HG03039 (cell line): Measurements from ENCODE around the gene ZNF559.

Experiments
- ATAC-seq: cut with Tn5 transposase; IDR thresholded peaks from one replicate; pipeline ENCODE4 v1.9.1; 2021; ENCODE audit warnings: mild to moderate bottlenecking, moderate library complexity; ENCODE audit not compliant: unreplicated experiment

Gene ZNF559

DNA sequence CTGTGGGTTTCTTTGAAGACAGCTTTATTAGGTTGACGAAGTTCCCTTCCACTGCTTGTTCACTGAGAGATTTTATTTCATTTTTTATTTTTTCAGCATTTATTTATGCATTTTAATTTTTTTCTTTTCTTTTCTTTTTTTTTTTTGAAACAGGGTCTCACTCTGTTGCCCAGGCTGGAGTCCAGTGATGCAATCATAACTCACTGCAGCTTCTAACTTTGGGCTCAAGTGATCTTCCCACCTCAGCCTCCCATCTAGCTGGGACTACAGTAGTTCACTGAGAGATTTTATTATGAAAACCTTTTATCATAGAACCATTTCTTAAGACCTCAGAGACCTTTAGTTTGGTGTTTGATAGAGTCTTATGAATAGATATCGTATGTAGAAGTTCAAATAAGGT, 28.5 kb downstream of the ZNF559 start:
- ATAC-seq: no peak

DNA sequence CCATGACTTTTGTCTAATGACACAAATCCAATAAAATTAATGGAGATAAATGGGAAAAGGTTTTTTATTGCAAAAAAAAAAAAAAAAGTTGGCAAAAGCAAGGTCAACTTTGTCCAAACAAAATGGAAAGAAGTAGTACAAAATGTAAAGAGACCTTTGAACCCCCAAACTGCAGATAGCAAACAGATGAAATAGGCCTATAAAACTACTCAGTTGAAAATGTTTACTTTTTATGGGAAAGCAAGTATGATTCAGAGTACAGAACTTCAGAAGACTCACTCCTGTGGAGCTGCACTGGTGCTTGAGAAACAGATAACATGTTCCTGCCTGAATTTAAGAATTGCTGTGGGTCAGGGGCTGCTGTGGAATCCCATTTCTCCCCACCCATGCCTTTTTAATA, 29.0 kb downstream of the ZNF559 start:
- ATAC-seq: no peak

DNA sequence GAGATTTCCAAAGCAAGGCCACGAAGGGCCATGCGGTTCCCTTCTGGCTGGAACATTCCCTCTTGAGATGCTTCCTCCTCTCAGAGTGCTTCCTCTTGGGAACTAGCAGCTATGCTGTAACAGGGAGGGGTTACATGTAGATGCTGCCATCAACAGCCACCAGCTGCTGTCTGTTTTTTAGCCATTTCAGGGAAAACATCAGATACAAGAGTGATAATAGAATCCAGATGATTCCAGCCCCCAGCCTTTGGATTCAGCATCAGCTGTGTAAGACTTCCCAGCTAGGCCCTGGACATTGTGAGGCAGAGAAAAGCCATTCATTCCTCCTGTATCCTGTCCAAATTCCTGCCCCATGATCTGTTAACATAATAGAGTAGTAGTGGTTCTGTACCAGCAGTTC, 30.7 kb downstream of the ZNF559 start:
- no peak for ATAC-seq

DNA sequence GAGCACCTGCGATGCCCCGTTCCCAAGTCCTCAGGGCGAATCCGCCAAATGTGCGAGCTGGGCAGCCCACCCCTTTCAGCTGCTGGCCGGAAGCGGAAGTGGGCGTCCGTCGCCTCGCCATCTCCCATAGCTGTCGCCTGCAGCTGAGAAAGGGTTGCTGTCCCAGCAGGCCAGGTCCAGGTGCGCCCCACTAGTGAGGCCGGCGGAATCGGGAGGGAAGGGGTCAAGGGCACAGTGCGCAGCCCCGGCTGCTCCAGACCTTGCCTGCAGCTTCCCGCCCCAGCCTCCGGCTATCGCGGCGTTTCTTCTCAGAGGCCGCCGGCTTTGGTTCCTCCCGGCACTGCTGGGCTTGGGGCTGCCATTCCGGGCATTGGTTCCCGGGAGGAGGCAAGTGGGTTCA, 38.9 kb downstream of the ZNF559 start, which contains the start of gene ZNF177:
Gene ZNF177, plus strand, starts transcription at position 109 of the 400 bp plus-strand sequence. CDS start 15,299 bp downstream, outside the sequence.
- ATAC-seq: no peak

DNA sequence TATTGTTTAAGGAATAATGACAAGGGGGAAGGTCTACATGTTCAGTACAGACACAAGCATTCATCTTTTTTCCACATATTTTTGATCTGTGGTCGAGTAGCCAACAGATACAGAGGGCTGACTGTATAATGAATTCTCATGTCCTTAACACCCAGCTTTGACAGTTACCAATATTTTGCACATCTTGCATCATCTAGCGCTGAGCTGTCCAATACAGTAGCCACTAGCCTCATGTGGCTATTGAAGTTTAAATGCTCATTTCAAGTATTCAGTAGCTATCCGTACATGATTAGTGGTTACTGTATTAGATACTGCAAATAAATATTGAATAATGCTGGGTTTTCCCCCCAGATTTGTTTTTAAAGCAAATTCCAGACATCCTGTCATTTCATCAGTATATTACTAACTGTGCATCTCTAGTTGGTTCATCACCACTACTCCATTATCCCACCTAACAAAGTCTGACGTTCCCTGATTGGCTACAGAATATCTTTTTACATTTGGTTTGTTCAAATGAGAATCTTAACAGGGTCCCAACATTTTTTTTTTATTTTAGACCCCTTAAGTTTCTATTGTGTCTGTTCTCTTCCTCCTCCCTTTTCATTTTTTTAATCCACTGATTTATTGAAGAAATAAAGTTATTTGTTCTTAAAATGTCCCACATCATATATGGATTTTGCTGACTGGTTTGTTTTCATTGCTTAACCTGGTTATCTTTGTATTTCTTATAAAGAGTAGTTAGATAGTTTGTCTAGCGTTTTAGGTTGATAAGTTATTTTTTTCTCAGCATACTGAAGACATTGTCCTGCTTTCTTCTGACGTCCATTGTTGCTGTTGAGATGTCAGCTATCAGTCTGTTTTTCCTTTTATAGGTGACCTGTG, 47.0 kb downstream of the ZNF559 start:
- no peak for ATAC-seq

DNA sequence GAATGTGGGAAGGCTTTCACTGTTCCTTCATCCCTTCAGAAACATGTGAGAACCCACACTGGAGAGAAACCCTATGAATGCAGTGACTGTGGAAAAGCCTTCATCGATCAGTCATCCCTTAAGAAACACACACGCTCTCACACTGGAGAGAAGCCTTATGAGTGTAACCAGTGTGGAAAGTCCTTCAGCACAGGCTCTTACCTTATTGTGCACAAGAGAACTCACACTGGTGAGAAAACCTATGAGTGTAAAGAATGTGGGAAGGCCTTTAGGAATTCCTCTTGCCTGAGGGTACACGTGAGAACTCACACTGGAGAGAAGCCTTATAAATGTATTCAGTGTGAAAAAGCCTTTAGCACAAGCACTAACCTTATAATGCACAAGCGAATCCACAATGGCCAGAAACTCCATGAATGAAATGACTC, 57.4 kb downstream of the ZNF559 start:
- no peak for ATAC-seq
